H1 (cell line): ENCODE results near the gene SVOPL. TPM values are rescaled to one million over a fixed set of nuclear protein-coding genes. Genes with fewer than 3 reads are reported as not detected.

Experiments
- CBX5 ChIP-seq: fragments of 300-800, 300-1000 bp; sonication (generic); IDR thresholded peaks from 2 replicates; pipeline ENCODE4 v1.7.1; 2016; ENCODE audit warnings: antibody characterized with exemption, low read length, low read depth
- CHD7 ChIP-seq: fragments of 300-600 bp; sonication (generic); IDR thresholded peaks from 2 replicates; pipeline ENCODE4 v1.7.1; 2012; ENCODE audit warnings: low read length, moderate library complexity, mild to moderate bottlenecking, inconsistent platforms; ENCODE audit not compliant: insufficient replicate concordance
- SIX5 ChIP-seq: IDR thresholded peaks from 2 replicates; pipeline ENCODE4 v1.6.1; 2011; ENCODE audit warnings: mild to moderate bottlenecking, low read depth, low read length
- TCF12 ChIP-seq: IDR thresholded peaks from 2 replicates; pipeline ENCODE4 v1.6.1; 2011; ENCODE audit warnings: low read depth, mild to moderate bottlenecking, low read length
- polyA plus RNA-seq, 7 experiments: library from polyadenylated mRNA; depleted of rRNA in 3 of 7; stranded (reverse) in 5 of 7; unstranded in 2 of 7; fragments of >200 nt in 5 of 7; fragments of 200-250 nt in 2 of 7; gene quantifications; 1 replicate in 5 of 7; 2 replicates in 1 of 7; 4 replicates in 1 of 7; pipeline versions ENCODE4 v1.2.1 to v1.2.3, GENCODE V29; 2011 to 2013; ENCODE audit warnings: missing spikeins in 2 of 7, mixed read lengths in 2 of 7
- total RNA-seq: library from RNA; stranded (reverse); fragmentation: NEBNext Ultra II Directional; extraction: Animal tissue kit (Norgen Biotek cat#: 25700); gene quantifications from 2 replicates; pipeline ENCODE4 v1.2.1, GENCODE V29; 2021

SVOPL gene
- total and polyA plus RNA-seq, 2 of the 8 experiments (the other 6 are each of a cell fraction or from before 2014, with no cell fraction given), result 1.1 to 1.4 TPM

DNA sequence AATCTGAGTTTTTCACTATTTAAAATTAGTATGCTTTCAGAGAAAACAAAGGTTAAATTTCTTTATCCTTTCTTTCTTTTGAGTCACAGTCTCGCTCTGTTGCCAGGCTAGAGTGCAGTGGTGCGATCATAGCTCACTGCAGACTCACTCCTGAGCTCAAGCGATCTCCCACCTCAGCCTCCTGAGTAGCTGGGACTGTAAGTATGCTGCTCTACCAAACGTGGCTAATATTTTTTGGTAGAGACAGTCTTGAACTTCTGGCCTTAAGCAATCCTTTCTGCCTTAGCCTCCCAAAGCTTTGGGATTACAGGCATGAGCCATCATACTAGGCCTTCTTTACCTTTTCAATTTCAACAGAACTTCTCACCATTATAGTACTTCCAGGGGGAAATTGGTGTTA lies 127.4 kb downstream of the SVOPL start (continued):
- TF ChIP-seq CHD7 (no peak), TCF12 (no peak), CBX5 (no peak), SIX5 (no peak)
